GM18520 (cell line): ENCODE results near the gene CILP.
"Not testable (repeated sequence)": the region's sequence is repeated elsewhere in the genome, so short reads cannot be mapped to it uniquely, and the experiment has no call there.

Experiments
- ATAC-seq: cut with Tn5 transposase; IDR thresholded peaks from one replicate; pipeline ENCODE4 v1.9.1; 2021; ENCODE audit not compliant: unreplicated experiment

CILP gene

GRCh38 chr15:65210770-65211481, at the start of gene CILP:
Gene CILP (minus strand): TSS chr15:65211473. CDS start chr15:65209755, 1,718 bp downstream.
- no peak for ATAC-seq

GRCh38 chr15:65260968-65261367, 49.7 kb upstream of the CILP start:
- ATAC-seq: no peak

- ATAC-seq: no peak
Observed at GRCh38 chr15:65259367-65259797, 48.1 kb upstream of the CILP start.

GRCh38 chr15:65258375-65259262, 47.3 kb upstream of the CILP start:
- ATAC-seq: no peak

- ATAC-seq: no peak
Observed at GRCh38 chr15:65255486-65256140, 44.3 kb upstream of the CILP start.

- no peak for ATAC-seq
Observed at GRCh38 chr15:65254758-65255157, 43.5 kb upstream of the CILP start.

- ATAC-seq: no peak
Observed at GRCh38 chr15:65254356-65254755, 43.1 kb upstream of the CILP start.

GRCh38 chr15:65249641-65250040, 38.4 kb upstream of the CILP start:
- ATAC-seq: no peak

GRCh38 chr15:65248511-65249255, 37.4 kb upstream of the CILP start:
- ATAC-seq: no peak

GRCh38 chr15:65246939-65247338, 35.7 kb upstream of the CILP start:
- no peak for ATAC-seq

GRCh38 chr15:65246026-65246714, 34.9 kb upstream of the CILP start:
- ATAC-seq: no peak

GRCh38 chr15:65245096-65245856, 34.0 kb upstream of the CILP start:
- ATAC-seq: no peak

GRCh38 chr15:65244638-65245037, 33.4 kb upstream of the CILP start:
- no peak for ATAC-seq

GRCh38 chr15:65236443-65236842, 25.2 kb upstream of the CILP start:
- ATAC-seq: not testable (repeated sequence)

- no peak for ATAC-seq
Observed at GRCh38 chr15:65233696-65234095, 22.4 kb upstream of the CILP start.

- ATAC-seq: no peak
Observed at GRCh38 chr15:65232520-65232919, 21.2 kb upstream of the CILP start.

- no peak for ATAC-seq
Observed at GRCh38 chr15:65231306-65231705, 20.0 kb upstream of the CILP start.

GRCh38 chr15:65226901-65227300, 15.6 kb upstream of the CILP start:
- not testable (repeated sequence) for ATAC-seq

GRCh38 chr15:65226221-65226620, 14.9 kb upstream of the CILP start:
- ATAC-seq: no peak

- no peak for ATAC-seq
Observed at GRCh38 chr15:65223996-65224395, 12.7 kb upstream of the CILP start.
